Esophagus squamous epithelium (tissue), 4 donors: ENCODE results near the gene LSMEM2.

Source experiments
- POLR2A ChIP-seq, 4 donors: fragments of 450-650 bp; IDR thresholded peaks; one replicate each; pipeline ENCODE4 v1.6.1; 2017; ENCODE audit warnings: antibody characterized with exemption in 4 of 4, mild to moderate bottlenecking in 4 of 4, moderate library complexity in 3 of 4
- TF ChIP-seq, protein P1 (sequence below), 6 experiments: fragments of 450-650 bp in 4 of 6; fragments of 200-600 bp in 2 of 6; sonication (generic) in 2 of 6; IDR thresholded peaks; one replicate each; pipeline ENCODE4 v1.5.1; 2016 to 2019; ENCODE audit warnings: antibody characterized with exemption in 6 of 6, mild to moderate bottlenecking in 4 of 6, moderate library complexity in 4 of 6

DNA sequence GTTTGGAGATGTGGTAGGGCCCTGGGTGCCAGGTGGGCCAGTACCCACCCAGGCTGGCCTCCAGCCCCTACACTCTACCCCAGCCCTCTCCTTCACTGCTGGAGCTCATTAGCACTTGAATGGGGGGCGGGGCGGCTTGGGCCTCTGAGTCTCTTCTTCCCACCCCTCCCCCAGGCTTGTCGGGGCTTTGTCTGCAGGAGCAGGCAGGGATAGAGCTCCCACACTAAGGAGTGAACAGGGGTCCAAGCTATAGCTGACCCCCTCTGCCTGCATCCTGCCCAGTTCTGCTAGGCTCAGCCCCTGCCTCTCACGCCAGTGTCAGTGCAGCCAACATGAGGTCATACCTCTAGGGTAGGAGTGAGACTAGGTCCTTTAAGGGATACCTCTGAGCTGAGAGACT is 37.7 kb upstream of the LSMEM2 start:
- TF ChIP-seq, protein P1, sequence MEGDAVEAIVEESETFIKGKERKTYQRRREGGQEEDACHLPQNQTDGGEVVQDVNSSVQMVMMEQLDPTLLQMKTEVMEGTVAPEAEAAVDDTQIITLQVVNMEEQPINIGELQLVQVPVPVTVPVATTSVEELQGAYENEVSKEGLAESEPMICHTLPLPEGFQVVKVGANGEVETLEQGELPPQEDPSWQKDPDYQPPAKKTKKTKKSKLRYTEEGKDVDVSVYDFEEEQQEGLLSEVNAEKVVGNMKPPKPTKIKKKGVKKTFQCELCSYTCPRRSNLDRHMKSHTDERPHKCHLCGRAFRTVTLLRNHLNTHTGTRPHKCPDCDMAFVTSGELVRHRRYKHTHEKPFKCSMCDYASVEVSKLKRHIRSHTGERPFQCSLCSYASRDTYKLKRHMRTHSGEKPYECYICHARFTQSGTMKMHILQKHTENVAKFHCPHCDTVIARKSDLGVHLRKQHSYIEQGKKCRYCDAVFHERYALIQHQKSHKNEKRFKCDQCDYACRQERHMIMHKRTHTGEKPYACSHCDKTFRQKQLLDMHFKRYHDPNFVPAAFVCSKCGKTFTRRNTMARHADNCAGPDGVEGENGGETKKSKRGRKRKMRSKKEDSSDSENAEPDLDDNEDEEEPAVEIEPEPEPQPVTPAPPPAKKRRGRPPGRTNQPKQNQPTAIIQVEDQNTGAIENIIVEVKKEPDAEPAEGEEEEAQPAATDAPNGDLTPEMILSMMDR (IDR thresholded peaks at IDR 0.05): no peak
- no peak for TF ChIP-seq POLR2A (IDR thresholded peaks at IDR 0.05)
